Right lobe of liver (tissue), 6 donors: ENCODE measurements around the gene USP1. TPM values are rescaled to one million over a fixed set of nuclear protein-coding genes. Genes with fewer than 3 reads are reported as not detected.

Experiments used
- ATAC-seq, 4 donors: fragments of 200-7000 bp; cut with Tn5 transposase; one replicate each; pipeline ENCODE4 v1.9.1; 2020; ENCODE audit warnings: mild to moderate bottlenecking in 4 of 4, moderate library complexity in 4 of 4
- DNase-seq, 3 donors: peaks; one replicate each; pipeline ENCODE4 v3.0.0-alpha.2; 2020
- H3K27ac ChIP-seq, 3 donors: fragments of 200-600 bp; one replicate each; pipeline ENCODE4 v1.8.0; 2022
- H3K27me3 ChIP-seq, 2 donors: fragments of 200-600 bp; one replicate each; pipeline ENCODE4 v1.8.0; 2022
- H3K36me3 ChIP-seq, 4 donors: fragments of 200-600 bp; sonication (generic) in 1 of 4; one replicate each; pipeline versions ENCODE4 v1.5.1 to v1.8.0; 2017 to 2022; ENCODE audit warnings: control low read depth in 1 of 4
- H3K4me1 ChIP-seq, 4 donors: fragments of 200-600 bp; sonication (generic) in 1 of 4; one replicate each; pipeline versions ENCODE4 v1.5.1 to v1.8.0; 2017 to 2022; ENCODE audit warnings: control low read depth in 1 of 4
- H3K4me3 ChIP-seq, 3 donors: fragments of 200-600 bp; one replicate each; pipeline ENCODE4 v1.8.0; 2022
- H3K9me3 ChIP-seq, 4 donors: fragments of 200-600 bp; sonication (generic) in 1 of 4; one replicate each; pipeline versions ENCODE4 v1.5.1 to v1.8.0; 2017 to 2022; ENCODE audit warnings: control low read depth in 1 of 4
- CTCF ChIP-seq, 4 donors: fragments of 200-600 bp in 3 of 4; fragments of 450-650 bp in 1 of 4; IDR thresholded peaks; one replicate each; pipeline versions ENCODE4 v1.5.1 to v1.8.0; 2016 to 2022; ENCODE audit warnings: antibody characterized with exemption in 4 of 4, mild to moderate bottlenecking in 2 of 4
- POLR2A ChIP-seq: fragments of 450-650 bp; IDR thresholded peaks from one replicate; pipeline ENCODE4 v1.6.1; 2017; ENCODE audit warnings: antibody characterized with exemption, mild to moderate bottlenecking
- WGBS: methylation state at CpG from one replicate; pipeline ENCODE4 v1.1.6; 2018; ENCODE audit warnings: low coverage, low lambda C conversion rate; ENCODE audit not compliant: insufficient coverage; ENCODE audit errors: missing lambda C conversion rate; 5-methylcytosine and 5-hydroxymethylcytosine counted together
- intact Hi-C, 2 donors: fragments of 100-400 bp; cut with DNase I; formaldehyde crosslinking; loops; one replicate each; pipeline versions ENCODE4 v1.11.2 to v1.14.1; 2022
- long read RNA-seq: library from polyadenylated mRNA; unstranded; transcript quantifications from one replicate; pipeline ENCODE4 v2.0.0, GENCODE V29; 2019
- total RNA-seq, 6 experiments: library from RNA; depleted of rRNA in 2 of 6; stranded (reverse); fragments of >200 nt in 2 of 6; fragmentation: NEBNext Ultra II Directional in 3 of 6; extraction: Animal tissue kit (Norgen Biotek cat#: 25700) in 3 of 6; gene quantifications; one replicate each; pipeline versions ENCODE4 v1.1.0 to v1.2.4, GENCODE V29; 2016 to 2023
- donor health status: DM: no; HTN: yes; CAD: no.
- donor health status: DM: no; HTN: no; CAD: no.
- donor health status: DM: no; HTN: no; CAD: no.
- donor health status: DM: no; HTN: yes; CAD: no.
- donor health status: DM: no; HTN: yes; CAD: no.

Gene USP1
- 1 to 10 TPM; 4.9 to 8.4 (median 6.6) TPM for total RNA-seq
- long read RNA-seq, partial matches to known transcripts, result 2 of 2 reads
- long read RNA-seq, other reads (novel, unspliced or antisense), result 0 of 2 reads

GRCh38 chr1:62436466-62437272 lies at the start of gene USP1:
TSS of gene USP1 (plus strand) at chr1:62437049. CDS start at chr1:62439868, 2,819 bp downstream.
- Histone ChIP-seq H3K4me1 (peaks cover 0 to 26% (median 8%) of the 10 kb centered on the region in 4 donors), H3K27ac (peak within 1 kb of the TSS; percentile 92 to 98 (median 98)), H3K9me3 (no peaks in the 10 kb centered on the region), H3K27me3 (no peaks in the 10 kb centered on the region), H3K4me3 (peak within 1 kb of the TSS; percentile 70 to 97 (median 93)), H3K36me3 (peaks cover 0 to 4% (median 0%) of the 10 kb centered on the region in 4 donors)
- intact Hi-C loops, result no loop called here
- WGBS, result 2% methylated on average over 9 of the region's 76 CpGs
- ATAC-seq, result peak; percentile 82 to 93 (median 88)
- peak; percentile 95 to 98 (median 98) for DNase-seq
- TF ChIP-seq CTCF (IDR thresholded peaks at IDR 0.05) (no peak), POLR2A (no peak)

- H3K4me3 ChIP-seq, result no peak overlapping the region
- no peaks in the 10 kb centered on the region for H3K27me3 ChIP-seq
- no peak for TF ChIP-seq CTCF (IDR thresholded peaks at IDR 0.05)
- TF ChIP-seq POLR2A, result no peak
- no peak overlapping the region for H3K27ac ChIP-seq
- 82% methylated on average over 3 of the region's 6 CpGs for WGBS
- H3K4me1 ChIP-seq, result peaks cover 0 to 26% (median 5%) of the 10 kb centered on the region in 4 donors
- intact Hi-C loops, result no loop called here
- ATAC-seq (no peak), DNase-seq (no peak)
- no peaks in the 10 kb centered on the region for H3K9me3 ChIP-seq
- no peaks in the 10 kb centered on the region for H3K36me3 ChIP-seq
Observed at GRCh38 chr1:62389531-62389930, 47.3 kb upstream of the USP1 start.

GRCh38 chr1:62390071-62390470 lies 46.8 kb upstream of the USP1 start:
- no peak for ATAC-seq
- H3K36me3 ChIP-seq, result no peaks in the 10 kb centered on the region
- H3K9me3 ChIP-seq, result no peaks in the 10 kb centered on the region
- no peak overlapping the region for H3K27ac ChIP-seq
- no peak overlapping the region for H3K4me3 ChIP-seq
- intact Hi-C loops, result no loop called here
- no peaks in the 10 kb centered on the region for H3K27me3 ChIP-seq
- TF ChIP-seq POLR2A (no peak), CTCF (IDR thresholded peaks at IDR 0.05) (no peak)
- peaks cover 0 to 22% (median 5%) of the 10 kb centered on the region in 4 donors for H3K4me1 ChIP-seq
- no peak for DNase-seq
- 92% methylated on average over 7 of the region's 7 CpGs for WGBS

- Histone ChIP-seq H3K27me3 (no peaks in the 10 kb centered on the region), H3K4me3 (no peak overlapping the region), H3K27ac (no peak overlapping the region), H3K36me3 (no peaks in the 10 kb centered on the region), H3K9me3 (no peaks in the 10 kb centered on the region), H3K4me1 (peaks cover 0 to 9% (median 2%) of the 10 kb centered on the region in 4 donors)
- TF ChIP-seq POLR2A (no peak), CTCF (IDR thresholded peaks at IDR 0.05) (peak in 3 of 4 donors; percentile 13 to 32 (median 15))
- DNase-seq (no peak), ATAC-seq (no peak)
- 0% methylated on average over 2 of the region's 3 CpGs for WGBS
- intact Hi-C loops, result no loop called here
Observed at GRCh38 chr1:62391369-62391971, 45.4 kb upstream of the USP1 start.
